Transverse colon (tissue), 4 donors: ENCODE measurements around the gene DYNLL1. TPM values are rescaled to one million over a fixed set of nuclear protein-coding genes. Genes with fewer than 3 reads are reported as not detected.

Experiments used
- DNase-seq: peaks from one replicate; pipeline ENCODE4 v3.0.0-alpha.2; 2019
- H3K27ac ChIP-seq, 4 donors: fragments of 200-600 bp; sonication (generic); 2 replicates each; pipeline ENCODE4 v1.5.1; 2016 to 2018; ENCODE audit warnings: inconsistent platforms in 4 of 4
- H3K27me3 ChIP-seq: fragments of 200-600 bp; sonication (generic); 2 replicates; pipeline ENCODE4 v1.5.1; 2017; ENCODE audit warnings: inconsistent platforms
- H3K36me3 ChIP-seq, 4 donors: fragments of 200-600 bp; sonication (generic); 2 replicates each; pipeline ENCODE4 v1.5.1; 2017 to 2019; ENCODE audit warnings: inconsistent platforms in 4 of 4
- H3K4me1 ChIP-seq, 4 donors: fragments of 200-600 bp; sonication (generic); 2 replicates each; pipeline ENCODE4 v1.5.1; 2017 to 2020; ENCODE audit warnings: inconsistent platforms in 4 of 4
- H3K4me3 ChIP-seq, 4 donors: fragments of 200-600 bp; sonication (generic); 1 replicate in 1 of 4; 2 replicates in 3 of 4; pipeline versions ENCODE4 v1.5.1 to v1.6.1; 2017 to 2019; ENCODE audit warnings: inconsistent platforms in 4 of 4
- H3K9me3 ChIP-seq, 2 donors: fragments of 200-600 bp; sonication (generic); 2 replicates each; pipeline ENCODE4 v1.5.1; 2017 to 2019; ENCODE audit warnings: inconsistent platforms in 2 of 2
- EP300 ChIP-seq: sonication (generic); formaldehyde crosslinking; IDR thresholded peaks from one replicate; pipeline ENCODE4 v1.6.1; 2017; ENCODE audit warnings: antibody characterized with exemption, low read depth
- POLR2A ChIP-seq: fragments of 450-650 bp; IDR thresholded peaks from one replicate; pipeline ENCODE4 v1.6.1; 2016; ENCODE audit warnings: antibody characterized with exemption, mild to moderate bottlenecking, moderate library complexity
- POLR2AphosphoS5 ChIP-seq, 3 donors: sonication (generic); formaldehyde crosslinking; IDR thresholded peaks; one replicate each; pipeline ENCODE4 v1.6.1; 2016; ENCODE audit warnings: antibody characterized with exemption in 3 of 3
- WGBS, 2 donors: methylation state at CpG; one replicate each; pipeline ENCODE4 v1.1.5; 2018; ENCODE audit warnings: low coverage in 1 of 2; 5-methylcytosine and 5-hydroxymethylcytosine counted together
- in situ Hi-C, 4 donors: fragments of 200-750 bp; cut with MboI; loops; one replicate each; pipeline versions ENCODE4 v1.15.0 to v1.15.1; 2017; ENCODE audit warnings: low sequenced_read_pairs in 3 of 4, low pct_ligation_motif_present in 1 of 4, low pct_unique_long_range_greater_than_20kb in 1 of 4
- intact Hi-C: fragments of 100-400 bp; cut with DNase I; formaldehyde crosslinking; loops from one replicate; pipeline ENCODE4 v1.15.1; 2023; ENCODE audit warnings: low total_unique reads
- total RNA-seq, 4 donors: library from RNA; depleted of rRNA; stranded (reverse); fragments of >200 nt; gene quantifications; one replicate each; pipeline ENCODE4 v1.1.0, GENCODE V29; 2016
- TF ChIP-seq, protein P1 (sequence below), 5 experiments: fragments of 200-600 bp in 3 of 5; fragments of 450-650 bp in 2 of 5; sonication (generic) in 3 of 5; IDR thresholded peaks; 1 replicate in 2 of 5; 2 replicates in 3 of 5; pipeline ENCODE4 v1.5.1; 2016 to 2017; ENCODE audit warnings: antibody characterized with exemption in 5 of 5, inconsistent platforms in 3 of 5, mild to moderate bottlenecking in 2 of 5, moderate library complexity in 1 of 5

Gene DYNLL1
- total RNA-seq, 4 donors from 2014 or later = 60.5 to 291 (median 190) TPM

DNA sequence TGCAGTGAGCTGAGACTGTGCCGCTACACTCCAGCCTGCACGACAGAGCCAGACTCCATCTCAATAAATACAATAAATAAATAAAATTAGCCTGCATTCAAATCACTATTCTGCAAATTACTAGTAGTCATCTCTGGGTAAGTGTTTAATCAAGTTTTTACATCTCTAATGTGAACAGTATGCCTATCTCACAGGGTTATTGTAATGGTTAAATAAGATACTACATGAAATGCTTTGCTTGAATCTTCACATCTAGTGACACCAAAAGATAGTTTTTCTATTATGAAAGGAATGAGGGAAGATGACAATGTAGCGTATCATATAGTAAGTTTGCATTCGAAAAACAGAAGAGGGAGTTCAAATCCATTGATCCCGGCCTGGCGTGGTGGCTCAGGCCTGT, 28.5 kb upstream of the DYNLL1 start:
- DNase-seq = no peak
- no peak overlapping the region for H3K4me3 ChIP-seq
- no peaks in the 10 kb centered on the region for H3K9me3 ChIP-seq
- in situ Hi-C loops (no loop called here), intact Hi-C loops (no loop called here)
- WGBS, 2 donors = 91 to 95% methylated on average over 4 to 6 of the region's 6 CpGs
- TF ChIP-seq, protein P1, sequence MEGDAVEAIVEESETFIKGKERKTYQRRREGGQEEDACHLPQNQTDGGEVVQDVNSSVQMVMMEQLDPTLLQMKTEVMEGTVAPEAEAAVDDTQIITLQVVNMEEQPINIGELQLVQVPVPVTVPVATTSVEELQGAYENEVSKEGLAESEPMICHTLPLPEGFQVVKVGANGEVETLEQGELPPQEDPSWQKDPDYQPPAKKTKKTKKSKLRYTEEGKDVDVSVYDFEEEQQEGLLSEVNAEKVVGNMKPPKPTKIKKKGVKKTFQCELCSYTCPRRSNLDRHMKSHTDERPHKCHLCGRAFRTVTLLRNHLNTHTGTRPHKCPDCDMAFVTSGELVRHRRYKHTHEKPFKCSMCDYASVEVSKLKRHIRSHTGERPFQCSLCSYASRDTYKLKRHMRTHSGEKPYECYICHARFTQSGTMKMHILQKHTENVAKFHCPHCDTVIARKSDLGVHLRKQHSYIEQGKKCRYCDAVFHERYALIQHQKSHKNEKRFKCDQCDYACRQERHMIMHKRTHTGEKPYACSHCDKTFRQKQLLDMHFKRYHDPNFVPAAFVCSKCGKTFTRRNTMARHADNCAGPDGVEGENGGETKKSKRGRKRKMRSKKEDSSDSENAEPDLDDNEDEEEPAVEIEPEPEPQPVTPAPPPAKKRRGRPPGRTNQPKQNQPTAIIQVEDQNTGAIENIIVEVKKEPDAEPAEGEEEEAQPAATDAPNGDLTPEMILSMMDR (IDR thresholded peaks at IDR 0.05) = no peak
- TF ChIP-seq POLR2A (no peak), EP300 (no peak), POLR2AphosphoS5 (IDR thresholded peaks at IDR 0.05) (no peak)
- H3K4me1 ChIP-seq = peaks cover 0 to 39% (median 20%) of the 10 kb centered on the region in 4 donors
- peaks cover 0 to 33% (median 16%) of the 10 kb centered on the region in 4 donors for H3K36me3 ChIP-seq
- no peak overlapping the region for H3K27ac ChIP-seq
- H3K27me3 ChIP-seq = no peaks in the 10 kb centered on the region

DNA sequence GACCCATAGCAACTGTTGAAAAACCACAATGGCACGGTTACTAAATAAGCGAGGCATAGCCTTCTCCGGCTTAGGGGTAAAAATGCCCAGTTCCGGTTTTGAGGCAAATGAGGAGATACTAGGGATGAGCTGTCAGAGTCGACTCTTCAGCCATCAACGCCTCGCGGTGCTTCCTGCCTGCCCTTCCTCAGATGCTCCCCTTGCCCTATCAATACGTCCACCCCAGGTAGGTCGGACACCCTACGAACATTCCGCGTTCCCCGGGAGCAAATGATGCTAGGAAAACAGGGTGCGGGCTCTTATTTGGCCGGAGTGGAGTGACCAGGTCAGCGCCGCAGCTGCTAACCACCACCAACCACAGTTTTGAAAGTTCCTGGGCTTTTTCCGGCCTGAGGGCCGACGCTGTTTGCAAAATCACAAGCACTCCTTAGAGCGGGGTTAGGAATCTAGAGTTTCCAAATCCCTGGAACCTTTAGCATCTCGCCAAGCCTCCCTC, 27.5 kb upstream of the DYNLL1 start:
- DNase-seq = peak; percentile 43
- Histone ChIP-seq H3K27me3 (no peaks in the 10 kb centered on the region), H3K4me3 (peak overlapping the region; percentile 85 to 98 (median 94)), H3K27ac (peak overlapping the region; percentile 94 to 97 (median 96)), H3K4me1 (peaks cover 0 to 39% (median 20%) of the 10 kb centered on the region in 4 donors), H3K9me3 (no peaks in the 10 kb centered on the region), H3K36me3 (peaks cover 0 to 24% (median 11%) of the 10 kb centered on the region in 4 donors)
- TF ChIP-seq EP300 = no peak
- no peak for TF ChIP-seq POLR2A
- no peak for TF ChIP-seq POLR2AphosphoS5 (IDR thresholded peaks at IDR 0.05)
- TF ChIP-seq, protein P1 (IDR thresholded peaks at IDR 0.05) = no peak
- in situ Hi-C loops = no loop called here
- intact Hi-C loops = no loop called here
- WGBS, 2 donors = 0 to 2% methylated on average over 1 to 23 of the region's 23 CpGs

DNA sequence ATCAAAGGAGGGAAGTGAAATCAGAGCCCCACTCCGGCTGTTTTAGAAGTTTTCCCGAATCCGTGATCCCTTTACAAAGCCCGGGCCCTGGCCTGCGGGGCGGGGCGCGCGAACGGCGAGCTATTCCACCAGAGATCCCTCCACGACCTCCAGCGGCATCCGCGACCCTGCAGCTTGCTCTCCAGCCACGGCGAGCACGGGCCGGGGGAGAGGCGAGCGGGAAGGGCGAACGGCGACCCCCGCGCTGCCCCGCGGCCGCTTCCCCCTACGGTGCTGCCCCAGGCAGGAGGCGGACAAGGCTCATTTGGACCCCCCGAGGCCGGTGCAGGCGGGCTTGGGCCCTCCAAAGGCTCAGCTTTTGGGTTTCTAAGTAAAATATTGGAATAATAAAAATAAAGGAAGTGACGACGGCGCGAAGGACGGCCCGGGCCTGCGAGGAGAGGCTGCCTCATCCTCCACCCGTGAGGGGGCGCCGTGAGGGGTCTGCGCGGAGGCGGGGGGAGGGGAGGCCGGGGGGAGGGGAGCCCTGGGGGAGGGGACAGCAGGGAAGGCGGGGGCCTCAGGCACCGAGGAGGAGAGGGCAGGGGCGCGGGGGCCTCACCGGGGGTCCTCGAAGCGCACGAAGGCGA, 27.0 kb upstream of the DYNLL1 start:
- intact Hi-C loops = no loop called here
- Histone ChIP-seq H3K27ac (peak overlapping the region; percentile 94 to 97 (median 96)), H3K36me3 (peaks cover 0 to 18% (median 9%) of the 10 kb centered on the region in 4 donors), H3K4me3 (peak overlapping the region; percentile 85 to 98 (median 94)), H3K27me3 (no peaks in the 10 kb centered on the region), H3K9me3 (no peaks in the 10 kb centered on the region), H3K4me1 (peaks cover 0 to 39% (median 20%) of the 10 kb centered on the region in 4 donors)
- TF ChIP-seq, protein P1 (IDR thresholded peaks at IDR 0.05) = no peak
- TF ChIP-seq POLR2A = no peak
- TF ChIP-seq EP300 = no peak
- no peak for TF ChIP-seq POLR2AphosphoS5 (IDR thresholded peaks at IDR 0.05)
- in situ Hi-C loops = no loop called here
- 4% methylated on average over 20 of the region's 57 CpGs; no CpG with 5 or more reads in 1 of the 2 donors for WGBS, 2 donors
- DNase-seq = peak; percentile 36

DNA sequence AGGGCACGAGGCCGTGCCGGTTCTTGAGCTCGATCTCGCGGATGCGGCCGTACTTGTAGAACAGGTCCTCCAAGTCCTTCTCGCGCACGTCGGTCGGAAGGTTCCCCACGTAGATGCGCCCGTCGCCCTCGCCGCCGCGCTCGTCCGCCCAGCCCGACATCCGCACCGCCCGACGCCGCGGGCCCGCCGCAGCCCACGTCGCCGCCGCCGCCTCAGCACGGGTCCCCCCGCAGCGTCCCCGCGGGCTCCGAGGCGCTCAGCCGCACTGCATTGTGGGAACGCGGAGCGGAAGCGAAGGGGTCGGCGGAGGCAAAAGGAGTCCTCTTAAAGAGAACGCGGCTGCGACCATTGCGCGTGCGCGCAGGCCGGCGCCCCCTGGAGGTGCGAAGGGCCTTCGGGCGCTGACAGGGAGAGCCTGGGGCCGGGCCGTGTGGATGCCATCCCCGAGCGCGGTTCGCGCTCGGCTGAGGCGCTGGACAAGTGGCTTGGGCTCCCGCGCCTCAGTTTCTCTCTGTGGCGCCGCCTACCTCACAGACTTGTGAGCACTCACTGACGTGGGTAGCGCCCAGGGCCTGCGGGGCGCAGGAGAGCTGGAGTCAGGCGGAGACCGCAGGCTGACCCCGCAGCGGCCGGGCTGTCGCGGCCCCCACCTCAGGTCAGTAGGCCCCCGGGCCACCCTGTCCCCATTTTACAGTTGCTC, 26.3 kb upstream of the DYNLL1 start, which contains the start of gene SRSF9:
Gene SRSF9, minus strand, starts transcription at position 299 of the 700 bp plus-strand sequence. Its CDS starts 139 bp downstream, at position 160.
- in situ Hi-C loops = no loop called here
- intact Hi-C loops = no loop called here
- 0% methylated on average over 48 of the region's 88 CpGs; no CpG with 5 or more reads in 1 of the 2 donors for WGBS, 2 donors
- Histone ChIP-seq H3K36me3 (peaks cover 0 to 11% (median 5%) of the 10 kb centered on the region in 4 donors), H3K4me3 (peak within 1 kb of the TSS; percentile 85 to 98 (median 94)), H3K27ac (peak within 1 kb of the TSS; percentile 94 to 97 (median 96)), H3K27me3 (no peaks in the 10 kb centered on the region), H3K4me1 (peaks cover 0 to 42% (median 20%) of the 10 kb centered on the region in 4 donors), H3K9me3 (no peaks in the 10 kb centered on the region)
- peak; percentile 96 for DNase-seq
- TF ChIP-seq, protein P1 (IDR thresholded peaks at IDR 0.05) = peak; percentile 81 to 93 (median 87)
- TF ChIP-seq POLR2AphosphoS5 (IDR thresholded peaks at IDR 0.05) = peak; percentile 81 to 91 (median 89)
- TF ChIP-seq EP300 = no peak
- TF ChIP-seq POLR2A = peak; percentile 51
